Measurements from ENCODE around the gene HEG1.

HEG1 gene

GRCh38 chr3:125068265-125068664, 12.5 kb upstream of the HEG1 start:
- DNase-seq: no peak

- DNase-seq: no peak
Measured at GRCh38 chr3:125067225-125067624, 11.4 kb upstream of the HEG1 start.

- DNase-seq: no peak
Measured at GRCh38 chr3:125062904-125063618, 7.3 kb upstream of the HEG1 start.

- DNase-seq: no peak
Measured at GRCh38 chr3:125061646-125062045, 5.8 kb upstream of the HEG1 start.

GRCh38 chr3:125061170-125061569, 5.4 kb upstream of the HEG1 start:
- no peak for DNase-seq

GRCh38 chr3:125059488-125060245, 3.9 kb upstream of the HEG1 start:
- peak; percentile 8 to 41 for DNase-seq

- DNase-seq: no peak
Measured at GRCh38 chr3:125058959-125059358, 3.2 kb upstream of the HEG1 start.

- DNase-seq: no peak
Measured at GRCh38 chr3:125058529-125058928, 2.7 kb upstream of the HEG1 start.

GRCh38 chr3:125057186-125057850, 1.5 kb upstream of the HEG1 start:
- no peak for DNase-seq

- peak in 1 of 2 experiments; percentile 71 for DNase-seq
Measured at GRCh38 chr3:125055331-125055912, 375 bp downstream of the HEG1 start.

GRCh38 chr3:125054449-125055329, 1.1 kb downstream of the HEG1 start:
- DNase-seq: peak; percentile 33 to 39

GRCh38 chr3:125054062-125054448, 1.7 kb downstream of the HEG1 start:
- DNase-seq: no peak

GRCh38 chr3:125053304-125053699, 2.5 kb downstream of the HEG1 start:
- no peak for DNase-seq

- DNase-seq: peak; percentile 91 to 95
Measured at GRCh38 chr3:125052624-125053303, 3.0 kb downstream of the HEG1 start.

GRCh38 chr3:125051715-125052581, 3.8 kb downstream of the HEG1 start:
- peak in 1 of 2 experiments; percentile 29 for DNase-seq

- DNase-seq: no peak
Measured at GRCh38 chr3:125051205-125051604, 4.6 kb downstream of the HEG1 start.

- no peak for DNase-seq
Measured at GRCh38 chr3:125050488-125051090, 5.2 kb downstream of the HEG1 start.

- no peak for DNase-seq
Measured at GRCh38 chr3:125048282-125048681, 7.5 kb downstream of the HEG1 start.

GRCh38 chr3:125045965-125046364, 9.8 kb downstream of the HEG1 start:
- no peak for DNase-seq

GRCh38 chr3:125045194-125045593, 10.6 kb downstream of the HEG1 start:
- DNase-seq: no peak

Measured in NCI-H526 (cell line).